ENCODE data around the gene DNAJC13. TPM values are rescaled to one million over a fixed set of nuclear protein-coding genes. Genes with fewer than 3 reads are reported as not detected.

DNAJC13 gene
- total and polyA plus RNA-seq, 7 donors = 7.4 to 30.9 (median 24.7) TPM

- intact Hi-C loops (cut with DNase I) = no loop called here
- Histone ChIP-seq H3K4me3 (no peak overlapping the region), H3K4me1 (peaks cover 10% of the 10 kb centered on the region), H3K9me3 (no peaks in the 10 kb centered on the region), H3K27me3 (ENCODE audit: insufficient read depth in 3 of 3, low read length in 2 of 3) (no peaks in the 10 kb centered on the region), H3K36me3 (ENCODE audit: insufficient read depth in 1 of 2, low read depth in 1 of 2) (peaks cover 0 to 8% of the 10 kb centered on the region in 2 donors), H3K27ac (no peak overlapping the region)
- WGBS, 3 donors = 94 to 97% (median 97%) methylated on average over 3 of the region's 3 CpGs
- DNase-seq (no peak), ATAC-seq (no peak)
- TF ChIP-seq CTCF (IDR thresholded peaks at IDR 0.05) = no peak
Observed at GRCh38 chr3:132433121-132433520, 15.8 kb downstream of the DNAJC13 start.

- no peak for TF ChIP-seq CTCF (IDR thresholded peaks at IDR 0.05)
- DNase-seq (no peak), ATAC-seq (no peak)
- peaks cover 0 to 8% of the 10 kb centered on the region in 2 donors for H3K36me3 ChIP-seq (ENCODE audit: insufficient read depth in 1 of 2, low read depth in 1 of 2)
- no peak overlapping the region for H3K4me3 ChIP-seq
- no peaks in the 10 kb centered on the region for H3K27me3 ChIP-seq (ENCODE audit: insufficient read depth in 3 of 3, low read length in 2 of 3)
- H3K4me1 ChIP-seq = peaks cover 10% of the 10 kb centered on the region
- H3K27ac ChIP-seq = no peak overlapping the region
- H3K9me3 ChIP-seq = no peaks in the 10 kb centered on the region
- intact Hi-C loops (cut with DNase I) = no loop called here
- 68 to 85% (median 71%) methylated on average over 3 of the region's 3 CpGs for WGBS, 3 donors
Observed at GRCh38 chr3:132435224-132435910, 18.1 kb downstream of the DNAJC13 start.

GRCh38 chr3:132435911-132436425 is 18.7 kb downstream of the DNAJC13 start:
- Histone ChIP-seq H3K27me3 (ENCODE audit: insufficient read depth in 3 of 3, low read length in 2 of 3) (no peaks in the 10 kb centered on the region), H3K4me1 (peaks cover 10% of the 10 kb centered on the region), H3K36me3 (ENCODE audit: insufficient read depth in 1 of 2, low read depth in 1 of 2) (peaks cover 0 to 8% of the 10 kb centered on the region in 2 donors), H3K27ac (no peak overlapping the region), H3K9me3 (no peaks in the 10 kb centered on the region), H3K4me3 (no peak overlapping the region)
- no peak for TF ChIP-seq CTCF (IDR thresholded peaks at IDR 0.05)
- WGBS, 3 donors = 50 to 63% (median 53%) methylated on average over 7 of the region's 7 CpGs
- DNase-seq = no peak
- no peak for ATAC-seq
- intact Hi-C loops (cut with DNase I) = no loop called here

- no peak for ATAC-seq
- H3K36me3 ChIP-seq (ENCODE audit: insufficient read depth in 1 of 2, low read depth in 1 of 2) = no peaks in the 10 kb centered on the region
- H3K27me3 ChIP-seq (ENCODE audit: insufficient read depth in 3 of 3, low read length in 2 of 3) = no peaks in the 10 kb centered on the region
- peaks cover 11% of the 10 kb centered on the region for H3K4me1 ChIP-seq
- no peak overlapping the region for H3K27ac ChIP-seq
- H3K9me3 ChIP-seq = no peaks in the 10 kb centered on the region
- intact Hi-C loops (cut with DNase I) = no loop called here
- H3K4me3 ChIP-seq = no peak overlapping the region
- 92 to 95% (median 94%) methylated on average over 5 of the region's 5 CpGs for WGBS, 3 donors
- DNase-seq = no peak
- TF ChIP-seq CTCF (IDR thresholded peaks at IDR 0.05) = no peak
Observed at GRCh38 chr3:132443421-132443820, 26.1 kb downstream of the DNAJC13 start.

- ATAC-seq (no peak), DNase-seq (no peak)
- Histone ChIP-seq H3K9me3 (no peaks in the 10 kb centered on the region), H3K4me3 (no peak overlapping the region), H3K27me3 (ENCODE audit: insufficient read depth in 3 of 3, low read length in 2 of 3) (no peaks in the 10 kb centered on the region), H3K4me1 (peaks cover 21% of the 10 kb centered on the region), H3K27ac (no peak overlapping the region), H3K36me3 (ENCODE audit: insufficient read depth in 1 of 2, low read depth in 1 of 2) (no peaks in the 10 kb centered on the region)
- intact Hi-C loops (cut with DNase I) = no loop called here
- no peak for TF ChIP-seq CTCF (IDR thresholded peaks at IDR 0.05)
Observed at GRCh38 chr3:132444383-132444782, 27.1 kb downstream of the DNAJC13 start.
